GM21390 (cell line): Measurements from ENCODE around the gene STK32B.

ENCODE experiments used
- ATAC-seq: cut with Tn5 transposase; IDR thresholded peaks from one replicate; pipeline ENCODE4 v1.9.1; 2021; ENCODE audit not compliant: unreplicated experiment

The STK32B gene

DNA sequence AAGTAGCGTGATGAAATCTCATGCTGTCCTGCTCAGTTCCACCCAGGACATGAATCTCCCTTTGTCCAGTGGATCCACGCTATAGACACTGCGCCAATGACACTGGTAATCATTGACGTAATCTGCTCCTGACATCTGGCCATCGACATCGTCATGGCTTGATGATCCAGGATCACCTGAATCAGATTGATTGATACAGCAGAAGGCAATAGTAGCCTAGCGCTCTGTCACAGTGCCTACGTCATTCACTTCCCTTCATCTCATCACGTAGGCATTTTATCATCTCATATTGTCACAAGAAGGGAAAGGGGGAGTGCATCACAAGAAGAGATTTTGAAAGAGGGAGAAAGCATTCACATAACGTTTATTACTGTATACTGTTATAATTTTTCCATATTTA, 68.8 kb downstream of the STK32B start:
- no peak for ATAC-seq

DNA sequence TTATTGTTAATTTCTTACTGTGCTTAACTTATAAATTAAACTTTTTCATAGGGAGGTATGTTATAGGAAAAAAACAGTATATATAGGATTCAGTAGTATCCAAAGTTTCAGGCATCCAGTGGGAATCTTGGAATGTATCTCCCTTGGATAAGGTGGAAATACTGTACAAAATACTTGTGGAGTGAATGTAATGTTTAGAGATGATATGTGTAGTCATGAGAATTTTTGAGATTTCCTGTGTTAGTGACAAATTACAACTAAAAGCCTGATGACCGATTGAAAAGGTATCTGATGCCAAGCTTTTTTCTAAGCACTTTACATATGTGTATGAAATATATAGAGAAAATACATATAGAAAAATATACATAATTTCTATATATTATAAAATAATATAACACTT, 69.2 kb downstream of the STK32B start:
- no peak for ATAC-seq

DNA sequence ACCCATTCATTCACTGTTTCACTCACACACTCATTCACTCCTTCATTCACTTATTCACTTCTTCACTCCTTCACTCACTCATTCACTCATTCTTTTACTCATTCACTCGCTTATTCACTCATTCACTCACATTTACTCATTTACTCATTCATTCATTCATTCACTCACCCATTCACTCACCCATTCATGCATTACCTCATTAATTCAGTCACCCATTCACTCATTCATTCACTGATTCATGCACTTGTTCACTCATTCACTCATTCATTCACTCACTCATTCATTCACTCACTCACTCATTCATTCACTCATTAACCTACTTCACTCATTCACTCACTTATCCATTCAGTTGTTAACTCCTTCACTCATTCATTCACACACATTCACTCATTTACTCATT, 70.8 kb downstream of the STK32B start:
- ATAC-seq, result no peak

DNA sequence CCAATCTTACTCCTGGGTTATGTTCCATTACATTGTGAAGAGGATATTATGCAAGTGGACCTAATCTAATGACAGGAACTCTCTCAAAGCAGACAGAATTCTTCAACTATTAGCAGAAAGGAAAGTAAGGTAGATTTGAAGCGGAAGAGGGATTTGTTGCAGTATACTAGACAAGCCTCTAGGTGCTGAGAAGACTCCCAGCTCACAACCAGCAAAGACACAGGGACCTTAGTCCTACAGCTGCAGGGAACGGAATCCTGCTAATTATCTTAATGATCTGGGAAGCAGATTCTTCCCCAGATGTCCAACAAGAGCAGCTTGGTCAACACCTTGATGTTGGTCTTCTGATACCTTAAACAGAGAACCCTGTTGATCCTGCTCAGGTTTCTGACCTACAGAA, 73.6 kb downstream of the STK32B start:
- ATAC-seq, result no peak

DNA sequence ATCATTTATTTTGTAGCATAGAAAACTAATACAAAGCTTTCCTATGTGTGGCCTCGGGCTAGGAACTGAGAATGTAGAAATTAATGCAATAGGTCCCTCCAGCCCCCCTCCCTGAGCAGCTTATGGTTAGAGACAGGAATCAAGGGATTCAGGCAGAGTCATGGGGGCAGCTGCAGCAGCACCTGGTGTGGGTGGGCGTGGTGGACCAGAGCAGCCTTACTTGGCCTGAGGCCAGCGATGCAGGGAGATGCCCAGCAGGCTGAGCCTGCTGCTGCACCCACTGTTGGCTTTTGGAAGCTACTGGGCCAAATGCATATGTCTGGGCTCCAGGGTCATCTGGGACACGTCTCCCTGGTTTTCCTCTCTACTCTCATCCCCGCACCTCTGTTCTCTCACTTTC, 74.0 kb downstream of the STK32B start:
- ATAC-seq, result no peak

DNA sequence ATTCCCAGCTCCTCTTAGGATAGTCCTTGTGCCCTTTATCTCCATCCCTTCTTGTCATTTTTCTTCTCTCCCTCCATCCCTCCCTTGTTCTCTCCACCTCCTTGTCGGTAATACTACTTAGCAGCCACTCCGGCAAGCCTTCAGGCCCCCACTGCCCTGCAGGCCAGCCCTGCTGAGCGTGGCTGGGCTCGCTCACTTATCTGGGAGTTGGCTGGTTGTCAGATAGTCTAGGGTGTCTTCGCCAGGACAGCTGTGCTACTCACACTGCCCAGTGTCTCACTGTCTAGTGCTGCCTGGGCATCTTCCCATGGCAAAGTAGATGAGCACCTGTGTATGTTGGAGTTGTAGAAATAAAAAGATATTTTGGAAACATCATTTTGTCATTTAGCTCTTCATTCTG, 75.0 kb downstream of the STK32B start:
- ATAC-seq, result no peak

DNA sequence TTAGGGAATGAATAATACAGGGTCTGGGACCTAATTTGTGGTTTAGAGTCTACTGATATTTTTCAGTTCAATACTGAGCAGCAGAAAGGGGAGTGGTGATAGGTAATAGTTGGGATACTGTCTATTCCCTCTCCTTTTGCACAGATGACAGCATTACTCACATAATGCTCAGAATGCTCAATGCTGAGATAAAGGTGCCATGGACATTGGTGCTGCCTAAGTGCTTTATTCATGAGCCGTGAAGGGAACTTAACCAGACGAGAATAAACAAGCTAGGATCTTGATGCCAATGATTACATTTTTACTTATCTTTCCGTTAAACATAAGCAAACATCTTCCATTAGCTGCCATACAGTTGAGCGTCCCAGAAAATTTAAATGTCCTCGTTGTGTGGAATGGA, 75.6 kb downstream of the STK32B start:
- ATAC-seq, result no peak

DNA sequence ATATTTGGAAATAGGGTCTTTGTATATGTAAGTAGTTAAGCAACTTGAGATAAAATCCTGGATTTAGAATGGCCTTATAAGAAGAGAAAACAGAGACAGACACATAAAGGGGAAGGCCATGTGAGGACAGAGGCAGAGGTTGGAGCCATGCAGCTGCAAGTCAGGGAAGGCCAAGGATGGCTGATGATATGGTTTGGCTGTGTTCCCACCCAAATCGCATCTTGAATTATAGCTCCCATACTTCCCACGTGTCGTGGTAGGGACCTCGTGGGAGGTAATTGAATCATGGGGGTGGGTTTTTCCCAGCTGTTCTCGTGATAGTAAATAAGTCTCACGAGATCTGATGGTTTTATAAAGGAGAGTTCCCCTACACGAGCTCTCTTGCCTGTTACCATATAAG, 76.3 kb downstream of the STK32B start:
- ATAC-seq, result no peak

DNA sequence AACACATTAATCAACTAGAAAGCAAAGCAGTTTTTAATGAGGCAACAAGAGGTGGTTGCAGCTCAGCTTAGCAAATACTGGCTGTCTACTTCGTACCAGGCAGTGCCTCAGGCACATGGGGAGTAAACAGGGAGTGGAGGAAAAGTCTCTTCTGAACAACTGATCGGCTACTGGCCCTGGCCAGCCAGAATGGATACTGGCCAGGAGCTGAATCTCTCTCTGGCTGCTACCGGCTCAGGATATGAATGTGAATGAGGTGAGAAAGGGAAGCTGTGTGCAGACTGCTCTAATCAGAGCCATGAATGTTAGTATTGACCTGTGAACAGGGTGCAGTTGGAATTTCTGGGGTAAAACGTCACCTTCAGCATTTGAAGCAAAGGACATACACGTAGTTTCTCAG, 77.3 kb downstream of the STK32B start:
- no peak for ATAC-seq

DNA sequence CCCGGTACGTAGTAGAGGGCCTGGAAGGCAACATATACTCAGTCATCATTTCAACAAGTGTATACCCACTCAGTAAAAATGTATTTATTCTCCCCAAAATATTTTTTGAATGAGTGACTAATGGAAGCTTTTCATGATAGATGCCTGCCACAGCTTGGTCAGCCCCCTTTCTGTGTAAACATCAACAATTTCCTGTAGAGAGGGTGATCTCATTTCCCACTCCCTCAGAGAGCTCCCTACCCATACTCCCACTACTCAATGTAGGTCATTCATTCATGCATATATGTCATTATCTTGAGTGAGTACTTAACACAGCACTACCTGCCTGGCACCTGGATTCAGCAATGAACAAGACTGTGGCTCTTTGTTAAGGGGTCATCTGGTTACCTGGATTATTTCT, 81.9 kb downstream of the STK32B start:
- no peak for ATAC-seq

DNA sequence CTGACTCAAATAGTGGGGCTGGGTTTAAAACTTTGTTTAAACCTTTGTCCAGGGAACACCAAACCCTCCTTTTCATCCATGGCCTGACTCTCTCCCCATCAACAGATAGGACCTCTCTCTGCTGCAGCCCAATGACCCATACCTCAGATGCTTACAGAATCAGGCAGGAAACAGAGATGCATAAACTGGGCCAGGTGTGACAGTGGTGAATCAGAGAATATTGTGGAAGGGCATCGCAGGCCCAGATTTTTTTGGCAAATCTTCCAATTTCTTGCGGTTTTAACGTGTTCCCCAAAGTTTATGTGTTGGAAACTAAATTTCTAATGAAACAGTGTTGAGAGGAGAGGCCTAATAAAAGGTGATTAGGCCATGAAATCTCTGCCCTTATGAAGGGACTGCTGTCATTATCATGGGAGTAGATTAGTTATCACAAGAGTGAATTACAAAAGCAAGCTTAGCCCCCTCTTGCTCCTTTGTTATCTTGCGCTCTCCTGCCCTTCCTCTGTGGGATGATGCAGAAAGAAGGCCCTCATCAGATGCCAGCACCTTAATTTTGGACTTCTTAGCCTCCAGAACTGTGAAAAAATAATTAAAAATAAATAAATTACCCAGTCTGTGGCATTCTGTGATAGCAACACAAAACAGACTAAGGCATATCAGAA, 82.8 kb downstream of the STK32B start:
- ATAC-seq, result no peak

DNA sequence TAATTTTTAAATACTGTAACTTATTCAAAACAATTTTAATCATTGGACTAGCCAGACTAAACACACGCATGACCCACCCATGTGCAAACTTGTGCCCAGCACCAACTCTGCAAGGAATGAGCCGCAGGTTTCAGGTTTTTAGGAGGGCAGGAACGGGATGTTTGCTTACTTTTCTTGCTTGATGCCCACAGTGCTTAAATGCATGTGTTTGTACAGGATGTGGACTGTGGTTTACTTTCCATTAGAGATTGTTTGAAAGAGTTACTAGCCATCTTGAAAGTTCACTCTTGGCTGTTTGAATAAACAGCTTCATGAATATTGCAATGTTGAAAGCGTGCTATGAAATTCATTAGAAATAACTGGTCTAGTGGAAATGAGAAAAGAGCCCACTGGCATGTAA, 83.3 kb downstream of the STK32B start:
- no peak for ATAC-seq

DNA sequence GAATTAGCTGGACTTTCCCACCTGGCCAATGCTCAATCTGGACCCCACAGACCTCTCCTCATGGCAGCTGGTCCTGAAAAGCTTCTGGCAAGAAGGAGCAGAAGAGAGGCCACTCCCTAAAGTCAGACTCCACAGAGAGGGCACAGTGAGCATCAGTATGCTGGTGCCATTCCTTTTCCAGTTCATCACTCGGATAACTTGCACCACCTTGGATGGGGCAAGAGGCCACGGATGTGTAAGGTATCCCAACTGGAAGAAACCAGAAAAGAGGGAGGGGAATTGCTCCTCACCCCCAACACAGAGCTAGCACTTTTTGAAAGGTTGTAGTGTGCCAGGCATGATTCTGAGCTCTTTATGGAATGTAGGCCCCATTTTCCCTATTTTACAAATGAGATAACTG, 85.9 kb downstream of the STK32B start:
- ATAC-seq, result no peak

DNA sequence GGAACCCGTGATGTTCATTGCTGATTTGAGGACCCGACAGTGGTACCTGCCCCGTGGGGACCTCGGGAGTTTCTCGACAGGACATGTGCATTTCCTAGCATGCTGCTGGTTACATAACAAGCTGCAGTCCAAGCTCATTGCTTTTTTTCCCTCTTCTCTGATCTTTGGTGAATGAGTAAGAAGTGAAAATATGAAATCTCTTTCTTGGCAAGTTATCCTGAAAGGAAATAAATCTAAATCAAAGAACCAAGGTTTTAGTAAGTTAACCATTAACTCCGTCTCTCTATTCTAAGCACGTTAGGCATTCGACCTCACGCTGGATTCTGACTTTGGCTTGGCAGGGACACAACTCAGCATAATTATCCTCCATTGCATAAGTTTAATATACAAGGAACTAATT, 86.6 kb downstream of the STK32B start:
- ATAC-seq, result no peak

DNA sequence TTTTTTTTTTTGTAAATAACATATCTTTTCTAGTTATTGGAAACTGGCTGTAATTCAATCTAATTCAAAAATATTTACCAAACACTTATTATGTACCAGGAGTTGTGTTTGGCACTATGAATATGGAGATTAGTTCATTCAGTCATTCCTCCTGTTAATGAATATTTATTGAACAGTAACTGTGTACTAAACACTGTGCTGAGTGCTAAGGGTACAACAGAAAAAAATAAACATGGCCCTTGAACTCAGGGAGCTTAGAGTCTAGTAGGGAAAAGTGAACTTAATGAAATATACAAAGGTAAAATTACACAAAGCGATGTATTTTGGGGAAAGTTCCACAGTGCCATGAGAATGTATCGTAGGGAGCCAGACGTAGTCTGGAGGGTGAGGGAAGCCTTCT, 87.1 kb downstream of the STK32B start:
- no peak for ATAC-seq

DNA sequence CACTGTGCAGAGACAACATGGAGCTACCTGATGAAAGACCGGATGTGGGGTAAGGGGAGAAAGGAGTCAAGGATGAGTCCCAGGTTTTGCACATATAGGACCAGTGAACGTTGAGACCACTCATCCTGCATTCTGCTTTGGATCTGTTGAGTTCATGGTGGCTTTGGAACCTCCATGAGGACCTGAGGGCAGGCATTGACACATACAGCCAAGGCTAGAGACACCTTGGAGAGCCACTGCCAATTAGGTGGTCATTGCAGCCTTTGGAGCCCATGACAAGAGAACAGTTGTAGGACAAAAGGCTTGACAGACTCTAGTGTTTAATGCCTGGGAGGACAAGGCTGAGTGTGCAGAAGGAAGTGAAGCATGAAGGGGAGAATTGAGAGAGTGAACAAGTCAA, 87.9 kb downstream of the STK32B start:
- no peak for ATAC-seq

DNA sequence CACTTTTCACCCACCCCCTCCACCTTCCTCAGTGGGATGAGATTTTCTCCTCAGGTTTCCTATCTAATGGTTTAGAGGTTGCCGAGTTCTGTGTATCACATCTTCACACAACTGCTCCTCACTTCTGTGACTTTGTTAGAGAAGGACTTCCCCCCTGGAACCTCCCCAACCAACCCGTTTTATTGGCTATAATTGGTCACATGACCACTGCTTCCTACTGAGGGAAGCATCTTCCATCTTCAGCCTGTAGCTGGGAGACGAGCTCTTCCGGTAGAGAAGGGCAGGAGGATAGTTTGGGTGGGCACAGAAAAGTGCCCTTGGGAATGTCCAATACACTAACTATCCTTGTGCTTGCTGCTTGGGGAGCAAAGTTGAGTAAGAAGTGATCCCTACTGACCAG, 90.5 kb downstream of the STK32B start:
- no peak for ATAC-seq

DNA sequence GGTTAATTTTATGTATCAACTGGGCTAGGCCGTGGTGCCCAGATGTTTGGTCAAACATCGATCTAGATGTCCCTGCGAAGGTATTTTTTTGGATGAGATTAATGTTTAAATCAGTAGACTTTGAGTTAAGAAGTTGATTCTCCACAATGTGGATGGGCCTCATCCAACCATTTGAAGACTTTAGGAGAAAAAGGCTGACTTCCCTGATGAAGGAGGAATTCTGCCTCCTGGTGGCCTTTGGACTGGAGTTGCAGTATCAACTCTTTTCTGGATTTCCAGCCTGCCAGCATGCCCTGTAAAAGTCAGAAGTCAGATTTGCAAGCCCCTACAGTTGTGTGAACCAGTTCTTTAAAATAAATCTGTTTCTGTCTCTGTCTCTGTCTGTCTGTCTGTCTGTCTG, 91.4 kb downstream of the STK32B start:
- ATAC-seq, result no peak

DNA sequence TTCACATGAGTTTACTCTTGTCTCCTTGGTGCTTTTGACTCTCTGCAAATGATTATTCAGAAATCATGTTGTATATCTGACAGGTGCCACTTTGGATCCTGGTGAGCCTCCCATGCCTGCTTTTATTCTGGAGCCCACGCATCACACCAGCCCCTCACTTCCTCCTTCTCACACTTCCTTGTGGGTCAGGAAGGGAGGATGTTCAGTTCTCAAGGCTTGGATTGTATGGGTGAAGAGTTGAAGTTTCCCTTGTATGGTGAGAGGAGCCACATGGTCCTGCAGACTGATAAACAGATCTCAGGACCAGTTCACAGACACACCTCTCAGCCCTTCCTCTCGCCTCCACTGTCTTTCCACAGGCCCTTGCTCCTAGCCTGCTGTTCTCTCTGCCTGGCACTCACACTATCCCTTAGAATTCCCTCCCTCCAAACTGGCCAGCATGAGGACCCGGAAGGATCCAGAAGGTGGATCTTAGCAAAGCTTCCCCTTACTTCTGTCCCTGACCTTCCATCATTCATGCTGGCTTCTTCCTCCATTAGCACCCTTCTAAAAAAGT, 92.1 kb downstream of the STK32B start:
- ATAC-seq, result no peak

DNA sequence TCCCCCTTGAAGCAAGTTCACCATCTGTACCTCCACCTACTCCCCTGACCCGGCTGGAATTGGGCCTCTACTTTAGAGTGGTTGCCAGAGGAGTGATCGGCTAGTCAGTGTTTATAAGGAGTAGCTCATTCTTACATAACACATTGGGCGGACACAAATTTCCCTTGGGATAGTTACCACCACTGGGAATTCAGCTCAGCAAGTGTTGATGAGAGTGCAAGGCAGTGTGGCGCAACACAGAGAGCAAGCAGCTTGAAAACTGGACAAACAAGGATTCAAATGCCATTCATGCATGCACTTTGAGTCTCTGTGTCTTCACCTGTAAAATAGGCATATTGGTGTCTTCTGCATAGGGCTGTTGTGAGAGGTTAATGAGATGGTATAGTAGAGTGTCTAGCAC, 92.7 kb downstream of the STK32B start:
- ATAC-seq, result no peak

DNA sequence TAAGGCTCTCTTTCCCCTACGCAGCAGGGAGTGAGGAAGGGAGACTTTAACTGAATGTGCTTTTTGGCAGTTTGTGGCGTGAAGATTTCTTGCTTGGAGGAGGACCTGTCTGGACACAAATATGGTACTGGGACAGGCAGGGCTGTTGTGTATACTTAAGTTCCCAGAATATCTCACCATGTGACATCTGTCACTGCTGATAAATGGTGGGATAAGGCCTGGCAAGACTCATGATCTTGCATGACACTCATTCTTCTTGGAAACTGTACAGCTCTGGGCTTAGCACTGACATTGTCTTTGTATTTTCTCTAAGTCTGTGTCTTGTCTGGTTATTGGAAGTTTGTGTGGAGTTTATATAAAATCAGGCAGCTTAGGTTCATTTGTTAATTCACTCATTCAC, 93.1 kb downstream of the STK32B start:
- no peak for ATAC-seq

DNA sequence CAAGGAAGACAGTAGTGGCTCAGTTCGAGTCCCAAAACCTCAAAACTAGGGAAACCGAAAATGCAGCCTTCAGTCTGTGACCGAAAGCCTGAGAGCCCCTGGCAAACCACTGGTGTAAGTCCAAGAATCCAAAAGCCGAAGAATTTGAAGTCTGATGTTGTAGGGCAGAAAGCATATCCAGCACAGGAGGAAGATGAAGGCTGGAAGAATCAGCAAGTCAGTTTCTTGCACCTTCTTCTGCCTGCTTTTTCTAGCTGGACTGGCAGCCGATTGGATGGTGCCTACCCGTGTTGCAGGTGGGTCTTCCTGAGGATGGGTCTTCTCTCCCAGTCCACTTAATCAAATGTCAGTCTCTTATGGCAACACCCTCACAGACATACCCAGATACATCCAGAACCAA, 95.0 kb downstream of the STK32B start:
- no peak for ATAC-seq

DNA sequence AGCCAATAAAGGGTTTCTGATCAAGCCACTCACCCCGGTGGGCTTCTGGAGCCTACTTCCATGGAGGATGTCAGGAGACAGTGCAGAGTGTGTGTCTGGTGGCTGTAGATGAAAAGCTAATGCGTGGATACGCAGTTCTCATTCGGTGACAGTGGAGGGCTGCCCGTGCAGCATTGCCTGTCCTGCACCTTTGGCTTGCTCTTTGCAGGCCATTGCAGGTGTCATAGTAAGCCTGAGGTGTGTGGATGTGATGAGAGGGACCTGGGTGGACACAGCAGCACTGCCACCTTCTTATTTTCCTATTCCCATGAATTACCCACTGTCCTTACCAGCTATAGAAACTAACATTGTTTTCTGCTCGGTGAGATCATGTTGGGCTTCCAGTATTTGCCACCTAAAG, 101.2 kb downstream of the STK32B start:
- no peak for ATAC-seq
